ENCODE measurements around the gene EBF3.

DNA sequence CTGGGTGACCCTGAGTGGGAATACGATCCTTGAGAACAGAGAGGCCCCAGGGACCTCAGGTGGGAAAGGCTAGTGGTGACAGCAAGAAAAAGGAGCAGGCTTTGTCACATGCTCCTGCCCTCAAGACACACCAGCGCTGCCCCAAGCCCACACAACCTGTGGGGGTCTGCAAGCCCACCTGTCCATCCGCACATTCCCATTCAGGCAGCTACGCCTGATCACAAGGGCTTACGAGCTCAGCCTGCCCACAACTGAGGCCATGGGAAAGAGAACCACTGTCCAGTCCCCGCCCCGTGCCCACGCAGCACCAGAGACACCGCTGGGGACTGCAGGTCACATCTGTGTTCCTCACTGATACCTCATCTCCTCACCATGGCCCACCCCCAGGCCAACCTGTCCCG lies 26.7 kb downstream of the EBF3 start:
- TF ChIP-seq, protein P1, sequence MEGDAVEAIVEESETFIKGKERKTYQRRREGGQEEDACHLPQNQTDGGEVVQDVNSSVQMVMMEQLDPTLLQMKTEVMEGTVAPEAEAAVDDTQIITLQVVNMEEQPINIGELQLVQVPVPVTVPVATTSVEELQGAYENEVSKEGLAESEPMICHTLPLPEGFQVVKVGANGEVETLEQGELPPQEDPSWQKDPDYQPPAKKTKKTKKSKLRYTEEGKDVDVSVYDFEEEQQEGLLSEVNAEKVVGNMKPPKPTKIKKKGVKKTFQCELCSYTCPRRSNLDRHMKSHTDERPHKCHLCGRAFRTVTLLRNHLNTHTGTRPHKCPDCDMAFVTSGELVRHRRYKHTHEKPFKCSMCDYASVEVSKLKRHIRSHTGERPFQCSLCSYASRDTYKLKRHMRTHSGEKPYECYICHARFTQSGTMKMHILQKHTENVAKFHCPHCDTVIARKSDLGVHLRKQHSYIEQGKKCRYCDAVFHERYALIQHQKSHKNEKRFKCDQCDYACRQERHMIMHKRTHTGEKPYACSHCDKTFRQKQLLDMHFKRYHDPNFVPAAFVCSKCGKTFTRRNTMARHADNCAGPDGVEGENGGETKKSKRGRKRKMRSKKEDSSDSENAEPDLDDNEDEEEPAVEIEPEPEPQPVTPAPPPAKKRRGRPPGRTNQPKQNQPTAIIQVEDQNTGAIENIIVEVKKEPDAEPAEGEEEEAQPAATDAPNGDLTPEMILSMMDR (IDR thresholded peaks at IDR 0.05), result no peak
- TF ChIP-seq POLR2A (IDR thresholded peaks at IDR 0.05), result no peak
